K562 (cell line): ENCODE measurements around the gene BUB3. TPM values are rescaled to one million over a fixed set of nuclear protein-coding genes. Genes with fewer than 3 reads are reported as not detected.

Source experiments
- ARID1B ChIP-seq: fragments of 450-650 bp; IDR thresholded peaks from 2 replicates; pipeline ENCODE4 v1.6.1; 2016; ENCODE audit warnings: antibody characterized with exemption, mild to moderate bottlenecking, inconsistent platforms
- BRF2 ChIP-seq: IDR thresholded peaks from 3 replicates; pipeline ENCODE4 v1.6.1; 2011; ENCODE audit warnings: borderline replicate concordance, mild to moderate bottlenecking; ENCODE audit not compliant: insufficient read length, insufficient read depth
- HBP1 ChIP-seq: fragments of 450-650 bp; formaldehyde crosslinking; IDR thresholded peaks from 2 replicates; pipeline ENCODE4 v1.4.0; 2022; ENCODE audit warnings: missing genetic modification characterization
- HDAC1 ChIP-seq, 2 experiments: fragments of 450-650 bp; IDR thresholded peaks; 2 replicates each; pipeline ENCODE4 v1.6.1; 2016 to 2017; ENCODE audit warnings: inconsistent platforms in 1 of 2, mild to moderate bottlenecking in 1 of 2, moderate library complexity in 1 of 2
- HMG20A ChIP-seq: fragments of 450-650 bp; formaldehyde crosslinking; conservative IDR thresholded peaks from 2 replicates; pipeline ENCODE4 v1.4.0; 2020; ENCODE audit warnings: mild to moderate bottlenecking, mixed read lengths
- HNRNPH1 ChIP-seq: fragments of 200-400 bp; formaldehyde crosslinking; optimal IDR thresholded peaks from 2 replicates; pipeline ENCODE3; 2017; ENCODE audit warnings: low read depth, mild to moderate bottlenecking, low read length, moderate library complexity
- HOXB6 ChIP-seq: fragments of 250-450 bp; sonication (Bioruptor Pico); IDR thresholded peaks from 2 replicates; pipeline ENCODE4 v1.5.1; 2022; ENCODE audit warnings: mild to moderate bottlenecking, borderline replicate concordance
- KAT2B ChIP-seq: IDR thresholded peaks from one replicate; pipeline ENCODE4 v1.6.1; 2012; ENCODE audit warnings: low read depth, mild to moderate bottlenecking, control low read depth, inconsistent platforms, low read length, moderate library complexity
- MTA3 ChIP-seq: fragments of 450-650 bp; formaldehyde crosslinking; IDR thresholded peaks from 2 replicates; pipeline ENCODE4 v1.6.1; 2017; ENCODE audit warnings: mild to moderate bottlenecking, borderline replicate concordance
- PHTF2 ChIP-seq: fragments of 250-450 bp; sonication (Bioruptor Pico); IDR thresholded peaks from 2 replicates; pipeline ENCODE4 v1.5.0; 2021; ENCODE audit warnings: mild to moderate bottlenecking
- PKNOX1 ChIP-seq: fragments of 450-650 bp; IDR thresholded peaks from 2 replicates; pipeline ENCODE4 v1.6.1; 2016
- POLR2B ChIP-seq: fragments of 450-650 bp; IDR thresholded peaks from 2 replicates; pipeline ENCODE4 v1.6.1; 2018; ENCODE audit warnings: low read depth; ENCODE audit not compliant: partially characterized antibody
- RBFOX2 ChIP-seq: fragments of 200-400 bp; formaldehyde crosslinking; IDR thresholded peaks from 2 replicates; pipeline ENCODE4 v1.6.1; 2017; ENCODE audit warnings: low read depth, mild to moderate bottlenecking, low read length, moderate library complexity
- RCOR1 ChIP-seq, 2 experiments: IDR thresholded peaks; 2 replicates each; pipeline ENCODE4 v1.6.1; 2012; ENCODE audit warnings: low read depth in 2 of 2, low read length in 2 of 2, borderline replicate concordance in 1 of 2, improper control_type of control experiment in 1 of 2
- TAL1 ChIP-seq: fragments of 450-650 bp; IDR thresholded peaks from 2 replicates; pipeline ENCODE4 v1.6.1; 2016; ENCODE audit warnings: mild to moderate bottlenecking
- TCFL5 ChIP-seq: fragments of 250-450 bp; sonication (Bioruptor Pico); conservative IDR thresholded peaks from 2 replicates; pipeline ENCODE4 v1.6.1; 2021; ENCODE audit warnings: mild to moderate bottlenecking, moderate library complexity, matching md5 sums
- TOE1 ChIP-seq, 2 experiments: fragments of 450-650 bp in 1 of 2; sonication (generic) in 1 of 2; formaldehyde crosslinking in 1 of 2; IDR thresholded peaks; 2 replicates each; pipeline versions ENCODE4 v1.7.1 to v1.8.0; 2016 to 2022; ENCODE audit warnings: borderline replicate concordance in 2 of 2, mild to moderate bottlenecking in 2 of 2, antibody characterized with exemption in 1 of 2, inconsistent platforms in 1 of 2, low read depth in 1 of 2, missing genetic modification reagents in 1 of 2, moderate library complexity in 1 of 2
- TRIM24 ChIP-seq, 2 experiments: fragments of 450-650 bp; IDR thresholded peaks; 2 replicates each; pipeline ENCODE4 v1.6.1; 2016
- XRCC3 ChIP-seq: fragments of 450-650 bp; IDR thresholded peaks from 2 replicates; pipeline ENCODE4 v1.6.1; 2017; ENCODE audit warnings: mild to moderate bottlenecking, moderate library complexity
- ZBTB1 ChIP-seq: sonication (generic); formaldehyde crosslinking; IDR thresholded peaks from 2 replicates; pipeline ENCODE4 v1.8.1; 2023; ENCODE audit warnings: missing genetic modification reagents, low read depth, mild to moderate bottlenecking, borderline replicate concordance
- ZBTB33 ChIP-seq: sonication (generic); formaldehyde crosslinking; IDR thresholded peaks from 2 replicates; pipeline ENCODE4 v1.8.1; 2023; ENCODE audit warnings: mild to moderate bottlenecking, missing genetic modification reagents
- ZNF12 ChIP-seq: sonication (generic); formaldehyde crosslinking; IDR thresholded peaks from 2 replicates; pipeline ENCODE4 v1.4.0; 2020; ENCODE audit warnings: mild to moderate bottlenecking, missing genetic modification reagents
- ZNF408 ChIP-seq: fragments of 250-450 bp; sonication (Bioruptor Pico); IDR thresholded peaks from 2 replicates; pipeline ENCODE4 v1.4.0; 2020; ENCODE audit warnings: low read depth, mild to moderate bottlenecking, moderate library complexity
- polyA plus RNA-seq, 8 experiments: library from polyadenylated mRNA; depleted of rRNA in 4 of 8; stranded (reverse) in 5 of 8; unstranded in 3 of 8; fragments of >200 nt; fragmentation: Nextera tagmentation in 2 of 8; fragmentation: Illumina TruSeq in 1 of 8; extraction: Ambion mirVana in 2 of 8; extraction: Trizol in 1 of 8; gene quantifications; 2 replicates each; pipeline versions ENCODE4 v1.2.1 to v1.2.3, GENCODE V29; 2011 to 2014; ENCODE audit warnings: inconsistent platforms in 1 of 8, missing spikeins in 1 of 8
- total RNA-seq, 7 experiments: library from RNA; depleted of rRNA in 6 of 7; stranded (reverse); fragments of >200 nt in 6 of 7; fragmentation: Illumina TruSeq in 2 of 7; extraction: Trizol in 2 of 7; gene quantifications; 2 replicates each; pipeline versions ENCODE4 v1.2.1 to v1.2.3, GENCODE V29; 2011 to 2021; ENCODE audit warnings: low replicate concordance in 1 of 7

BUB3 gene
- total and polyA plus RNA-seq, 9 of the 15 experiments (the other 6 are each of a cell fraction or from before 2014, with no cell fraction given) = 167 to 761 (median 225) TPM

- TF ChIP-seq HBP1 (CRISPR knock-in tag) (no peak), MTA3 (peak; percentile 62; the same call in 1 of the 2 replicates), TAL1 (peak; percentile 56), TRIM24 (IDR thresholded peaks at IDR 0.05) (peak; percentile 53 to 69; a peak in 3 of 4 replicates), POLR2B (peak; percentile 54), ZNF12 (no peak), TOE1 (IDR thresholded peaks at IDR 0.05; ENCODE audit: borderline replicate concordance) (no peak), TOE1 (CRISPR knock-in tag; IDR thresholded peaks at IDR 0.05; ENCODE audit: borderline replicate concordance, low read depth) (no peak), TCFL5 (CRISPR knock-in tag) (no peak), RBFOX2 (peak; percentile 78), HMG20A (CRISPR knock-in tag) (no peak), ZNF408 (CRISPR knock-in tag) (no peak), ZBTB1 (no peak), RCOR1 (IDR thresholded peaks at IDR 0.05; ENCODE audit: borderline replicate concordance in 1 of 2, low read depth in 2 of 2, low read length in 2 of 2) (0 out of 4 replicates have a peak, but pooled peaks of 1 of the 2 experiments have one; percentile 34), ZBTB33 (CRISPR knock-in tag) (peak; percentile 90), BRF2 (no peak), HNRNPH1 (no peak), KAT2B (no peak), PKNOX1 (no peak; the same call in 1 of the 2 replicates), HOXB6 (CRISPR knock-in tag) (no peak), ARID1B (peak; percentile 72), PHTF2 (no peak), HDAC1 (IDR thresholded peaks at IDR 0.05) (peak in 1 of 2 experiments; percentile 53; a peak in 2 of 4 replicates), XRCC3 (no peak)
Observed at GRCh38 chr10:123139521-123140163, 14.6 kb upstream of the BUB3 start (continued).
